ENCODE results near the gene PARP6.
A peak's percentile ranks its signal among the peaks of the same experiment; 100 is the strongest.

Gene PARP6

GRCh38 chr15:72198356-72199204, 73.8 kb downstream of the PARP6 start:
- no peak for DNase-seq

GRCh38 chr15:72197460-72198355, 74.6 kb downstream of the PARP6 start, which contains the start of gene GRAMD2A:
GRAMD2A (minus strand) TSS chr15:72197787.
- peak in 1 of 2 donors; percentile 8 for DNase-seq

- DNase-seq: no peak
Observed at GRCh38 chr15:72197041-72197459, 75.3 kb downstream of the PARP6 start.

DNA sequence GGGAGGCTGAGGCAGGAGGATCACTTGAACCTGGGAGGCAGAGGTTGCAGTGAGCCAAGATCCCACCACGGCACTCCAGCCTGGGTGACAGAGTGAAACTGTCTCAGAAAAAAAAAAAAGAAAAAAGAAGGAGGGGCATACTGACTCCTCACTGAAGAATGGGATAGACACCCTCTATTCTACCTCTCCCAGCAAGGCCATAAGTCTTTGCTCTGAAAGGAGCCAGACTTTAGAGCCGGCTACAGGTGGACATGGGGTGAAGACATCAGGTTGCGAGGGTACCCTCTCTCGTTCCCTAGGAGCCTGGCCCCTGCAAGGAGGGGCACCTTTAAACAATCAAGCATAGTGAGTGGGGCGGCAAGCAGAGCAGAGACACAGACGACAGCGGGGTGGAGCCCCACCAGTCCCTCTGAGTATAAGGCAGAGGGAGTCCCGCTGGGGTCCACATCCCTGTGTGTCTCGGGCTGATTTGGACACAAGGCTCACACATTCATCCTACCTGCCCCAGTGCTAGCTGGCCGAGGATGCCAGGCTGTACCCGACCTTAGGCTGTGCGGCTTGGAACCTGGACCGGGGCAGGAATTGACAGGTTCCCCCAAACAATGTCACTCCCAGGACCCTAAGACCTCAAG, 75.8 kb downstream of the PARP6 start:
- no peak for DNase-seq

DNA sequence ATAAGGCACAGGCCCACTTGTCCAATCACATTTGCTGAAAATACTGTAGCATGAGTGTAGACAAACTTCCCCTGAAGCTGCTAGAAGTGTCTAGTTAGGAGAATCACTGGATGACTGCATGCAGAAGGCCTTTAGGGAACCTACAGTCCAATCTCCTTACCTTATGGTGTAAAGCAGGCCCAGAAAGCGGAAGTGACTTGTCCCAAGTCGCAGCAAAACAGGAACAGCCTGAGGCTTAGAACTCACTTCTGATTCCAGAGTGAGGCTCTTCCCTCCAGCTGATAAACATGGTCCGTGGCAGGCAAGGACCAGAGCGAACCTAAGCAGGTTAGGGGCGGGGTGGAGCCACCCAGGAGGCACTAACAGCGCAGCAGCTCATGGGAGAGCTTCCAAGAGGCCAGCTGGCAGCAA, 77.2 kb downstream of the PARP6 start:
- DNase-seq: peak; percentile 12 to 58

DNA sequence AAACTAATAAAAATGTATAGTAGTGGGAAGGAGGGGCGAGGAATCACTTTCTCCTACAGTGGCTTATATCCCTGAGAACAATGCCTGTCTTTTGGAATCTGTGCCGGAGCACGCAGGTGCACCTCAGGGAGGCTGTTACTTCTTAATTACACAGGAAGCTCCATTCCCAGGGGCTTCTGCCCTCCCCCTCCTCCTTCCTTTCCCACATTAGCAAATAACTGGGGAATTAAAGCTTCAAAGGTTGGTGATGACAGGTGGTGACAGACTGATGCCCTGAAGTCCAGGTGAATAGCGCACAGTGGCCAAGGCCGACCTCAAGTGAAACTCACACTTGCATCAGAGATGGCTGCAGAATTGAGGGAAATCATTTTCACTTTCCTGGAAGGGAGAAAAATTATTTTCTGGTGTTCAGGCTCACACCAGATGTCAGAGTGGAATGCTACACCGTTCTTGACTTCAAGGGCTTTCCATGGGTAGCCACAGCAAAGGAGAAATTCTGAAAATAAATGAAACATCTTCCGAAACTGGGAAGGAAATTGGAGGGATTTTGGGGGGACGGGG, 78.4 kb downstream of the PARP6 start:
- DNase-seq: no peak

- no peak for DNase-seq
Observed at GRCh38 chr15:72192416-72192815, 79.9 kb downstream of the PARP6 start.

All from CD4-positive, alpha-beta T cell treated with Interleukin-1 beta for 1 hour (primary cell).